Ishikawa (cell line): ENCODE results near the gene PURB.

ENCODE experiments used
- CEBPB ChIP-seq: IDR thresholded peaks from 2 replicates; pipeline ENCODE4 v1.6.1; 2012
- CREB1 ChIP-seq: IDR thresholded peaks from 2 replicates; pipeline ENCODE4 v1.6.1; 2012; ENCODE audit warnings: low read depth
- EP300 ChIP-seq: IDR thresholded peaks from 2 replicates; pipeline ENCODE4 v1.6.1; 2012; ENCODE audit warnings: borderline replicate concordance
- FOXM1 ChIP-seq: IDR thresholded peaks from 2 replicates; pipeline ENCODE4 v1.6.1; 2012; ENCODE audit warnings: low read depth, borderline replicate concordance
- RAD21 ChIP-seq: IDR thresholded peaks from 2 replicates; pipeline ENCODE4 v1.6.1; 2012; ENCODE audit warnings: low read depth
- TAF1 ChIP-seq: IDR thresholded peaks from 2 replicates; pipeline ENCODE4 v1.6.1; 2012; ENCODE audit warnings: low read depth, mild to moderate bottlenecking
- TCF12 ChIP-seq: IDR thresholded peaks from 2 replicates; pipeline ENCODE4 v1.6.1; 2012; ENCODE audit warnings: low read depth
- TEAD4 ChIP-seq: IDR thresholded peaks from 2 replicates; pipeline ENCODE4 v1.6.1; 2012
- USF1 ChIP-seq: IDR thresholded peaks from 2 replicates; pipeline ENCODE4 v1.6.1; 2012
- YY1 ChIP-seq: IDR thresholded peaks from 2 replicates; pipeline ENCODE4 v1.6.1; 2012; ENCODE audit warnings: low read depth
- ZBTB7A ChIP-seq: IDR thresholded peaks from 2 replicates; pipeline ENCODE4 v1.6.1; 2012; ENCODE audit warnings: low read depth

DNA sequence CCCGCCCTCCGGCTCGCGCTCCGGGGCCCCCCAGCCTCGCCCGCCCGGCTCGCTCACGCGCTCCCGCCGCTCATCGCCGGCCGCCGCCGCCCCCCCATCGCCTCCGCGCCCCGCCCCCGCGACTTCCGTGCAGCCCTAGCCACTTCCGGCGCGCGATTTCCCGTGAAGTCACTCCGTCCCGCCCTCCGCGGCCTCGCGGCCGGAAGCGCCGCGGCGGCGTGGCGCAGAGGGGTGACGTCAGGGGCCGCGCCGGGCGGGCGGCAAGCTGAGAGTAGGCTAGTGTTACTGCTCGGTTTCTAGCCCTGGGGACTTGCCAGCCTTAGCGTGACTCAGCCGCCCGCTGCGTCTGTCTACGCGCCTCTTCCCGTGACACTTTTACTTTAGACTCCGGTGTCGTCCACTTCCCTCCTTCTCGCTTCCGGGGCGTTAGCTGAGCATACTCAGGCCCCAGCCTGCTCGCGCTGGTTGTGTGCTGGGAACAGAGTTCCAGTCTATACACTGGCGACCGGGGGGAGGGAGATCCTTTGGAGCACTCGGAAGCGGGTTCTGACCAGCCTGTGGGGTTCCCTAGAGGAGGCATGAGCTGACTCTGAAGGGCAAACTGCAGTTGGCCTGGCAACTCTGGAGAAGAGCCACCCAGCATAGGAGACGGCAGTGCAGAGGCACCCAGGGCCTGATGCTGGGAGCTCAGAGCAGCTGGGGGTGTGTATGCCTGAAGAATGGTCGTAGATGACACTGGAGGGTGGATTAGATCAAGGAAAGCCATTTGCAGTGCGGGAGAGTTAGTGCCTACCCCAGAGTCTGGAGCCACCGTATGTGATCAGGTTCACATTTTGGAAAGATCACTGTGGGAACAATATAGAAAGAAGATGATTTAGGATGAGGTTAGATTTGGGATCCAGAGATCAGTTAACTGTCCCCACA lies at the start of gene PURB:
- peak; percentile 42; the same call in 1 of the 2 replicates for TF ChIP-seq TCF12
- TF ChIP-seq TAF1 = peak; percentile 71
- TF ChIP-seq ZBTB7A = no peak
- no peak for TF ChIP-seq CEBPB
- TF ChIP-seq YY1 = 0 out of 2 replicates have a peak, but pooled peaks have one; percentile 20
- peak; percentile 15; the same call in 1 of the 2 replicates for TF ChIP-seq EP300
- no peak for TF ChIP-seq TEAD4
- TF ChIP-seq FOXM1 = no peak
- peak; percentile 93 for TF ChIP-seq CREB1
- no peak for TF ChIP-seq RAD21
- 0 out of 2 replicates have a peak, but pooled peaks have one; percentile 12 for TF ChIP-seq USF1
